ENCODE results near the gene SGTA. TPM values are rescaled to one million over a fixed set of nuclear protein-coding genes. Genes with fewer than 3 reads are reported as not detected.

SGTA gene
- total and polyA plus RNA-seq, 4 donors: 16.7 to 38.4 (median 21.0) TPM

GRCh38 chr19:2716275-2716650 is 66.8 kb downstream of the SGTA start:
- WGBS: 91% methylated on average over 19 of the region's 19 CpGs
- no peak overlapping the region for H3K4me3 ChIP-seq (ENCODE audit: low read depth in 1 of 3, low read length in 3 of 3)
- no peak overlapping the region for H3K27ac ChIP-seq (ENCODE audit: low read depth in 1 of 2, low read length in 2 of 2)
- H3K4me1 ChIP-seq (ENCODE audit: control insufficient read depth in 4 of 4, insufficient read depth in 4 of 4, low read length in 3 of 4): peaks cover 0 to 6% (median 3%) of the 10 kb centered on the region in 4 donors
- peaks cover 3 to 14% (median 6%) of the 10 kb centered on the region in 4 donors for H3K9me3 ChIP-seq (ENCODE audit: control insufficient read depth in 4 of 4, low read length in 3 of 4)
- H3K36me3 ChIP-seq (ENCODE audit: control insufficient read depth in 4 of 4, insufficient read depth in 3 of 4, low read depth in 1 of 4, low read length in 3 of 4): no peaks in the 10 kb centered on the region
- H3K9ac ChIP-seq (ENCODE audit: low read depth in 1 of 2, low read length in 2 of 2): no peak overlapping the region
- TF ChIP-seq HNF4G (IDR thresholded peaks at IDR 0.05): no peak
- no peak for DNase-seq (ENCODE audit: low spot score)
- H3K27me3 ChIP-seq (ENCODE audit: control insufficient read depth in 4 of 4, insufficient read depth in 4 of 4, low read length in 3 of 4): peaks cover 0 to 3% (median 1%) of the 10 kb centered on the region in 4 donors

- no peak for DNase-seq (ENCODE audit: low spot score)
- no peak overlapping the region for H3K9ac ChIP-seq (ENCODE audit: low read depth in 1 of 2, low read length in 2 of 2)
- H3K36me3 ChIP-seq (ENCODE audit: control insufficient read depth in 4 of 4, insufficient read depth in 3 of 4, low read depth in 1 of 4, low read length in 3 of 4): no peaks in the 10 kb centered on the region
- H3K4me1 ChIP-seq (ENCODE audit: control insufficient read depth in 4 of 4, insufficient read depth in 4 of 4, low read length in 3 of 4): peaks cover 0 to 3% (median 2%) of the 10 kb centered on the region in 4 donors
- H3K4me3 ChIP-seq (ENCODE audit: low read depth in 1 of 3, low read length in 3 of 3): peak overlapping the region in 1 of 3 donors; percentile 12
- 89% methylated on average over 12 of the region's 12 CpGs for WGBS
- H3K27me3 ChIP-seq (ENCODE audit: control insufficient read depth in 4 of 4, insufficient read depth in 4 of 4, low read length in 3 of 4): peaks cover 0 to 3% (median under 1%) of the 10 kb centered on the region in 4 donors
- TF ChIP-seq CTCF (IDR thresholded peaks at IDR 0.05; ENCODE audit: low read depth, low read length, missing input control) (no peak), NR2F2 (IDR thresholded peaks at IDR 0.05) (no peak), MAX (IDR thresholded peaks at IDR 0.05) (no peak), REST (IDR thresholded peaks at IDR 0.05) (no peak), GABPA (IDR thresholded peaks at IDR 0.05 in 1 of 2, conservative IDR thresholded peaks at IDR 0.05 in 1 of 2) (no peak), FOXA2 (IDR thresholded peaks at IDR 0.05) (no peak), HNF4A (conservative IDR thresholded peaks at IDR 0.05) (no peak), RAD21 (IDR thresholded peaks at IDR 0.05) (no peak), SP1 (IDR thresholded peaks at IDR 0.05) (no peak)
- no peak overlapping the region for H3K27ac ChIP-seq (ENCODE audit: low read depth in 1 of 2, low read length in 2 of 2)
- H3K9me3 ChIP-seq (ENCODE audit: control insufficient read depth in 4 of 4, low read length in 3 of 4): peaks cover 3 to 14% (median 6%) of the 10 kb centered on the region in 4 donors
These were observed 67.4 kb downstream of the SGTA start for GRCh38 chr19:2715470-2716274.
